Measurements from ENCODE around the gene B4GALT1.

Gene B4GALT1

GRCh38 chr9:33117796-33118195 is 49.3 kb downstream of the B4GALT1 start:
- no peak for TF ChIP-seq CTCF (conservative IDR thresholded peaks at IDR 0.05; ENCODE audit: low read depth, low read length)
- DNase-seq (ENCODE audit: low read depth), result no peak

GRCh38 chr9:33117306-33117705 is 49.8 kb downstream of the B4GALT1 start:
- TF ChIP-seq CTCF (conservative IDR thresholded peaks at IDR 0.05; ENCODE audit: low read depth, low read length), result no peak
- no peak overlapping the region for H3K4me3 ChIP-seq (ENCODE audit: low read length)
- DNase-seq (ENCODE audit: low read depth), result no peak

More at GRCh38 chr9:33117796-33118195, 49.3 kb downstream of the B4GALT1 start:
- H3K4me3 ChIP-seq (ENCODE audit: low read length), result no peak overlapping the region

- no peak overlapping the region for H3K4me3 ChIP-seq (ENCODE audit: low read length)
- no peak for TF ChIP-seq CTCF (conservative IDR thresholded peaks at IDR 0.05; ENCODE audit: low read depth, low read length)
- DNase-seq (ENCODE audit: low read depth), result no peak
Observed at GRCh38 chr9:33116860-33117259, 50.3 kb downstream of the B4GALT1 start.

GRCh38 chr9:33114746-33115145 is 52.4 kb downstream of the B4GALT1 start:
- no peak for DNase-seq (ENCODE audit: low read depth)
- no peak for TF ChIP-seq CTCF (conservative IDR thresholded peaks at IDR 0.05; ENCODE audit: low read depth, low read length)
- H3K4me3 ChIP-seq (ENCODE audit: low read length), result no peak overlapping the region

- TF ChIP-seq CTCF (conservative IDR thresholded peaks at IDR 0.05; ENCODE audit: low read depth, low read length), result no peak
- H3K4me3 ChIP-seq (ENCODE audit: low read length), result no peak overlapping the region
Observed at GRCh38 chr9:33113799-33114547, 53.2 kb downstream of the B4GALT1 start.

GRCh38 chr9:33112094-33112493 is 55.0 kb downstream of the B4GALT1 start:
- DNase-seq (ENCODE audit: low read depth), result no peak
- H3K4me3 ChIP-seq (ENCODE audit: low read length), result no peak overlapping the region
- TF ChIP-seq CTCF (conservative IDR thresholded peaks at IDR 0.05; ENCODE audit: low read depth, low read length), result no peak

More at GRCh38 chr9:33113799-33114547, 53.2 kb downstream of the B4GALT1 start:
- DNase-seq (ENCODE audit: low read depth), result no peak

GRCh38 chr9:33111631-33112030 is 55.5 kb downstream of the B4GALT1 start:
- no peak for TF ChIP-seq CTCF (conservative IDR thresholded peaks at IDR 0.05; ENCODE audit: low read depth, low read length)
- no peak overlapping the region for H3K4me3 ChIP-seq (ENCODE audit: low read length)
- no peak for DNase-seq (ENCODE audit: low read depth)

All from retinal pigment epithelial cell (primary cell).